GM10266 (cell line): Measurements from ENCODE around the gene TNS1.
A peak's percentile ranks its signal among the peaks of the same experiment; 100 is the strongest.
"Not testable (repeated sequence)": the region's sequence is repeated elsewhere in the genome, so short reads cannot be mapped to it uniquely, and the experiment has no call there.

Source experiments
- DNase-seq: peaks from one replicate; pipeline ENCODE4 v3.0.0; 2012; ENCODE audit errors: extremely low spot score
- TF ChIP-seq, protein P1 (sequence below): IDR thresholded peaks from 2 replicates; pipeline ENCODE4 v1.5.1; 2012; ENCODE audit warnings: mild to moderate bottlenecking, low read depth; ENCODE audit not compliant: control insufficient read depth, insufficient read depth; ENCODE audit errors: missing control alignments

The TNS1 gene

GRCh38 chr2:217788669-217789002 lies 214.2 kb downstream of the TNS1 start:
- TF ChIP-seq, protein P1, sequence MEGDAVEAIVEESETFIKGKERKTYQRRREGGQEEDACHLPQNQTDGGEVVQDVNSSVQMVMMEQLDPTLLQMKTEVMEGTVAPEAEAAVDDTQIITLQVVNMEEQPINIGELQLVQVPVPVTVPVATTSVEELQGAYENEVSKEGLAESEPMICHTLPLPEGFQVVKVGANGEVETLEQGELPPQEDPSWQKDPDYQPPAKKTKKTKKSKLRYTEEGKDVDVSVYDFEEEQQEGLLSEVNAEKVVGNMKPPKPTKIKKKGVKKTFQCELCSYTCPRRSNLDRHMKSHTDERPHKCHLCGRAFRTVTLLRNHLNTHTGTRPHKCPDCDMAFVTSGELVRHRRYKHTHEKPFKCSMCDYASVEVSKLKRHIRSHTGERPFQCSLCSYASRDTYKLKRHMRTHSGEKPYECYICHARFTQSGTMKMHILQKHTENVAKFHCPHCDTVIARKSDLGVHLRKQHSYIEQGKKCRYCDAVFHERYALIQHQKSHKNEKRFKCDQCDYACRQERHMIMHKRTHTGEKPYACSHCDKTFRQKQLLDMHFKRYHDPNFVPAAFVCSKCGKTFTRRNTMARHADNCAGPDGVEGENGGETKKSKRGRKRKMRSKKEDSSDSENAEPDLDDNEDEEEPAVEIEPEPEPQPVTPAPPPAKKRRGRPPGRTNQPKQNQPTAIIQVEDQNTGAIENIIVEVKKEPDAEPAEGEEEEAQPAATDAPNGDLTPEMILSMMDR: no peak
- DNase-seq: peak; percentile 7

DNA sequence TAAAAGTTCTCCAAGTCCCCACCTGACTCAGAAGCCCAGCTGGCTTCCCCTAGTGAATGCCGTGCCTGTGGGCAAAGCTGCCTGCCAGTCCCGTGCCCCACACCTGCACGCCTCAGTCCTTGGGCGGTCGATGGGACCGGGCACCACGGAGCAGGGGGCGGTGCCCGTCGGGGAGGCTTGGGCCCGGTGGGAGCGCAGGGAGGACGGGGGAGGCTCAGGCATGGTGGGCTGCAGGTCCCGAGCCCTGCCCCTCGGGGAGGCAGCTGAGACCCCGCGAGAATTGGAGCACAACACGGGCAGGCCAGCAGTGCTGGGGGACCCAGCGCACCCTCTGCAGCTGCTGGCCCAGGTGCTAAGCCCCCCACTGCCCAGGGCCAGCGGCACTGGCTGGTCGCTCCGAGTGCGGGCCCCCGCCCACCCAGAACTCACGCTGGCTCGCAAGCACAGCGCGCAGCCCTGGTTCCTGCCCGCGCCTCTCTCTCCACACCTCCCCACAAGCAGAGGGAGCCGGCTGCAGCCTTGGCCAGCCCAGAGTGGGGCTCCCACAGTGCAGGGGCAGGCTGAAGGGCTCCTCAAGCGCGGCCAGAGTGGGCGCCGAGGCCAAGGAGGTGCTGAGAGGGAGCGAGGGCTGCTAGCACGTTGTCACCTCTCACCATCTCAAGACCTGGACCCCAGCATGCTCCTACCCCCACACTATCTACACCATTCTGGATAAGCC lies 215.5 kb downstream of the TNS1 start:
- DNase-seq: no peak
- TF ChIP-seq, protein P1: no peak

- DNase-seq: not testable (repeated sequence)
Measured at GRCh38 chr2:217786560-217786959, 216.2 kb downstream of the TNS1 start.

GRCh38 chr2:217785544-217786045 lies 217.2 kb downstream of the TNS1 start:
- DNase-seq: peak; percentile 87
- TF ChIP-seq, protein P1: peak; percentile 98

- DNase-seq: no peak
- TF ChIP-seq, protein P1: no peak
Measured at GRCh38 chr2:217784996-217785543, 217.7 kb downstream of the TNS1 start.

DNA sequence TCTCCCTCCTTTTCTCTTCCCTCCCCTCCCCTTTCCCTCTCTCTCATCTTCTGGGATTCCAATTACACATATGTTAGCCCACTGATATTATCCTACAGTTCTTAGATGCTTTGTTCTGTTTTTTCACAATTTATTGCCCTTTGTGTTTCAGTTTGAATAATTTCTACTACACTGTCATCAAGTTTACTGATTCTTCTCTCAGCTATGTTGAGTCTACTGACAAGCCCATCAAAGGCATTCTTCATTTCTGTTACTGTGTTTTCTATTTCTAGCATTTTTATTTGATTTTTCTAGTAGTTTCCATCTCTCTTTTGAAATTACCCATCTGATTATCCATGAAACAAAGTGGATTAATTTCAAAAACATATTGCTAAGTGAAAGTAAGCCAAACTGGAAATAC lies 219.6 kb downstream of the TNS1 start:
- no peak for DNase-seq
- TF ChIP-seq, protein P1: no peak

- DNase-seq: no peak
- TF ChIP-seq, protein P1: no peak
Measured at GRCh38 chr2:217777906-217778305, 224.9 kb downstream of the TNS1 start.
